Neural cell (in vitro differentiated cells): Measurements from ENCODE around the gene CPB2.

Source experiments
- EP300 ChIP-seq: fragments of 450-650 bp; conservative IDR thresholded peaks from 2 replicates; pipeline ENCODE4 v1.6.1; 2014; ENCODE audit warnings: antibody characterized with exemption, mild to moderate bottlenecking, moderate library complexity; ENCODE audit not compliant: poor library complexity, severe bottlenecking
- EZH2 ChIP-seq: fragments of 200-600, 300-800 bp; shearing (Covaris generic), sonication (generic); IDR thresholded peaks from 2 replicates; pipeline ENCODE4 v1.6.1; 2014; ENCODE audit warnings: antibody characterized with exemption, low read length, borderline replicate concordance, mild to moderate bottlenecking; ENCODE audit not compliant: insufficient read depth, poor library complexity, severe bottlenecking
- MXI1 ChIP-seq: fragments of 450-650 bp; conservative IDR thresholded peaks from 2 replicates; pipeline ENCODE4 v1.6.1; 2014; ENCODE audit warnings: antibody characterized with exemption, mild to moderate bottlenecking; ENCODE audit not compliant: poor library complexity, severe bottlenecking
- POLR2AphosphoS5 ChIP-seq: IDR thresholded peaks from 2 replicates; pipeline ENCODE4 v1.6.1; 2012
- RAD21 ChIP-seq: fragments of 450-650 bp; conservative IDR thresholded peaks from 2 replicates; pipeline ENCODE4 v1.6.1; 2014; ENCODE audit warnings: antibody characterized with exemption, mild to moderate bottlenecking, moderate library complexity
- SMC3 ChIP-seq: fragments of 450-650 bp; conservative IDR thresholded peaks from 2 replicates; pipeline ENCODE4 v1.6.1; 2014; ENCODE audit warnings: antibody characterized with exemption, mild to moderate bottlenecking, moderate library complexity; ENCODE audit not compliant: poor library complexity
- TAF1 ChIP-seq: IDR thresholded peaks from 2 replicates; pipeline ENCODE4 v1.6.1; 2012; ENCODE audit warnings: low read depth
- TF ChIP-seq, protein P1 (sequence below): fragments of 450-650 bp; IDR thresholded peaks from 2 replicates; pipeline ENCODE4 v1.5.1; 2014; ENCODE audit warnings: antibody characterized with exemption, mild to moderate bottlenecking, moderate library complexity; ENCODE audit not compliant: poor library complexity, severe bottlenecking
- TF ChIP-seq, protein P2 (sequence below): IDR thresholded peaks from 2 replicates; pipeline ENCODE4 v1.6.1; 2012; ENCODE audit warnings: borderline replicate concordance

DNA sequence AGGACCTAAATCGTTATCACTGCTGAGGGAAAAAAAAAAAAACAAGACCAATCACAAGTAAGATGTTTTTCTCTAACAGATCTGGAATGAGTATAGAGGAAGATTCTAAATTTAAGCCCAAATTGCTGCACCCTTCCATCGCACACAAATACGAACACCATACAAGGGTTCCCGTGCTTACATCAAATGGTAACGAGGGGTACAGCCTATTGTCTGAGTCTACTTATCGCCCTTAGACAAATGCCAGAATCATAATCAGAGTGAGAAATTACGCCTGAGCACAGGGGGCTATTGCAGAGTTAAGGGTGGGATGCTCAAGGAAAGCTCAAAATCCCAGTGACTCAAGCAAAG is 52.9 kb downstream of the CPB2 start:
- TF ChIP-seq, protein P1, sequence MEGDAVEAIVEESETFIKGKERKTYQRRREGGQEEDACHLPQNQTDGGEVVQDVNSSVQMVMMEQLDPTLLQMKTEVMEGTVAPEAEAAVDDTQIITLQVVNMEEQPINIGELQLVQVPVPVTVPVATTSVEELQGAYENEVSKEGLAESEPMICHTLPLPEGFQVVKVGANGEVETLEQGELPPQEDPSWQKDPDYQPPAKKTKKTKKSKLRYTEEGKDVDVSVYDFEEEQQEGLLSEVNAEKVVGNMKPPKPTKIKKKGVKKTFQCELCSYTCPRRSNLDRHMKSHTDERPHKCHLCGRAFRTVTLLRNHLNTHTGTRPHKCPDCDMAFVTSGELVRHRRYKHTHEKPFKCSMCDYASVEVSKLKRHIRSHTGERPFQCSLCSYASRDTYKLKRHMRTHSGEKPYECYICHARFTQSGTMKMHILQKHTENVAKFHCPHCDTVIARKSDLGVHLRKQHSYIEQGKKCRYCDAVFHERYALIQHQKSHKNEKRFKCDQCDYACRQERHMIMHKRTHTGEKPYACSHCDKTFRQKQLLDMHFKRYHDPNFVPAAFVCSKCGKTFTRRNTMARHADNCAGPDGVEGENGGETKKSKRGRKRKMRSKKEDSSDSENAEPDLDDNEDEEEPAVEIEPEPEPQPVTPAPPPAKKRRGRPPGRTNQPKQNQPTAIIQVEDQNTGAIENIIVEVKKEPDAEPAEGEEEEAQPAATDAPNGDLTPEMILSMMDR = no peak
- TF ChIP-seq, protein P2, sequence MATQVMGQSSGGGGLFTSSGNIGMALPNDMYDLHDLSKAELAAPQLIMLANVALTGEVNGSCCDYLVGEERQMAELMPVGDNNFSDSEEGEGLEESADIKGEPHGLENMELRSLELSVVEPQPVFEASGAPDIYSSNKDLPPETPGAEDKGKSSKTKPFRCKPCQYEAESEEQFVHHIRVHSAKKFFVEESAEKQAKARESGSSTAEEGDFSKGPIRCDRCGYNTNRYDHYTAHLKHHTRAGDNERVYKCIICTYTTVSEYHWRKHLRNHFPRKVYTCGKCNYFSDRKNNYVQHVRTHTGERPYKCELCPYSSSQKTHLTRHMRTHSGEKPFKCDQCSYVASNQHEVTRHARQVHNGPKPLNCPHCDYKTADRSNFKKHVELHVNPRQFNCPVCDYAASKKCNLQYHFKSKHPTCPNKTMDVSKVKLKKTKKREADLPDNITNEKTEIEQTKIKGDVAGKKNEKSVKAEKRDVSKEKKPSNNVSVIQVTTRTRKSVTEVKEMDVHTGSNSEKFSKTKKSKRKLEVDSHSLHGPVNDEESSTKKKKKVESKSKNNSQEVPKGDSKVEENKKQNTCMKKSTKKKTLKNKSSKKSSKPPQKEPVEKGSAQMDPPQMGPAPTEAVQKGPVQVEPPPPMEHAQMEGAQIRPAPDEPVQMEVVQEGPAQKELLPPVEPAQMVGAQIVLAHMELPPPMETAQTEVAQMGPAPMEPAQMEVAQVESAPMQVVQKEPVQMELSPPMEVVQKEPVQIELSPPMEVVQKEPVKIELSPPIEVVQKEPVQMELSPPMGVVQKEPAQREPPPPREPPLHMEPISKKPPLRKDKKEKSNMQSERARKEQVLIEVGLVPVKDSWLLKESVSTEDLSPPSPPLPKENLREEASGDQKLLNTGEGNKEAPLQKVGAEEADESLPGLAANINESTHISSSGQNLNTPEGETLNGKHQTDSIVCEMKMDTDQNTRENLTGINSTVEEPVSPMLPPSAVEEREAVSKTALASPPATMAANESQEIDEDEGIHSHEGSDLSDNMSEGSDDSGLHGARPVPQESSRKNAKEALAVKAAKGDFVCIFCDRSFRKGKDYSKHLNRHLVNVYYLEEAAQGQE = no peak
- TF ChIP-seq TAF1 (no peak), EP300 (no peak), EZH2 (no peak), POLR2AphosphoS5 (no peak), RAD21 (no peak), MXI1 (no peak), SMC3 (no peak)
